ELF-1 (cell line): ENCODE results near the gene SLC4A4.

Experiments
- DNase-seq: peaks from one replicate; pipeline ENCODE4 v3.0.0-alpha.2; 2016; ENCODE audit warnings: low read depth, low spot score

The SLC4A4 gene

GRCh38 chr4:71537551-71538065 lies 198.8 kb downstream of the SLC4A4 start:
- no peak for DNase-seq

DNA sequence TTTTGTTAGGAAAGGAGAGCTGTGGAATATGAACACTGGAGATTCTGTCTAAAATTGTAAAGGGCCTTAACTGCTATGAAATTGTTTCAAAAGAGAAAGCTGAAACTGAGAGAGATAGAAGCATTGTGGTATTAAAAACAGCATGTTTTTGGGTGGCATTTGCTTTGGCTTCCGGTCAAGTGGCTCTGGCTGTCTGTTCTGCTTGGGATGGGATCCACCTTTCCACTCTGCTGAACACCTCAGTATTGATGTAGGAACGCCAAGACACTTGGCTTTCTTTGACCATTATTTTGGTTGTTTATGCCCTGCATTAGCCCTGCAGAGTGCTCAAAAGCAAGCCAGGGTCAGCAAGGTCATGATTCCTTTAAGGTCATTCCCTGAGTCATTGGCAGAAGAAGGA lies 199.7 kb downstream of the SLC4A4 start:
- no peak for DNase-seq

GRCh38 chr4:71540749-71541269 lies 202.0 kb downstream of the SLC4A4 start:
- DNase-seq, result peak; percentile 6

DNA sequence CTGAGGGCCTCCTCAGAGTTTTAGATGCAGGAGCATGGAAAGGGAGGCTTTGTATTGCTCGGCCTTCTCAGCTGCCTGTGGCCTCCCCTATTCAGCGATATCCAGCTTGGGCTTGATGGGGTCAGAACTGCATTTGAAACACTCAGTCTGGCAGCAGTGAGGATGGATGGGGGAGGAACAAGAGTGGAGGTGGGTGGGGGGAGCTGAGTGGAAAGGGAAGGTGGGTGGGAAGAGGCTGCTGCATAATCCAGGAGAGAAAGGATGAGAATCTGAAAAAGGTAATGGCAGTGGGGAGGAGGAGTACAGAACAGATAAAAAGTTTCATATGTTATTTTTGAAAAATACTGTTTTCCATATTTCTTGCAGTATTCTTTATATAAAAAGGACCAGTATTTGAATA lies 202.7 kb downstream of the SLC4A4 start:
- no peak for DNase-seq

DNA sequence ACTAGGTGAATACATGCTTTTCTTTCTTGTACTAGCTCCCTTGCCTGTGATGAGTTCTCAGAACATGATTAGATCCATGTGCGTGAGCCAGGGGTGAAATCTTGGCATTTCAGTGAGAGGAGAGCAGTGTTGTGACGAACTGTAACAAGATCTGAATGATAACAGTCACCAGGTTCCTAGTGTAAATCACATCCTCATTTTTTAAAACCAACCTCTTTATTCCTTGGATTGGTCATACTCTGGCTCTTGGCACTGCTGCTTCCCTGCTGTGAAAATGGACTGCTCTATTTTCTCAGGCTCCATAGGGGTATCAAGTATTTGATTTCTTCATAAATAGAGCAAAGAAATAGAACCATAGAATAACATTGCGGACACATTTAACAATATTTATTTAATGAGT lies 206.3 kb downstream of the SLC4A4 start:
- DNase-seq, result no peak

GRCh38 chr4:71549516-71550160 lies 210.8 kb downstream of the SLC4A4 start:
- DNase-seq, result no peak

GRCh38 chr4:71550220-71551165 lies 211.7 kb downstream of the SLC4A4 start:
- no peak for DNase-seq

DNA sequence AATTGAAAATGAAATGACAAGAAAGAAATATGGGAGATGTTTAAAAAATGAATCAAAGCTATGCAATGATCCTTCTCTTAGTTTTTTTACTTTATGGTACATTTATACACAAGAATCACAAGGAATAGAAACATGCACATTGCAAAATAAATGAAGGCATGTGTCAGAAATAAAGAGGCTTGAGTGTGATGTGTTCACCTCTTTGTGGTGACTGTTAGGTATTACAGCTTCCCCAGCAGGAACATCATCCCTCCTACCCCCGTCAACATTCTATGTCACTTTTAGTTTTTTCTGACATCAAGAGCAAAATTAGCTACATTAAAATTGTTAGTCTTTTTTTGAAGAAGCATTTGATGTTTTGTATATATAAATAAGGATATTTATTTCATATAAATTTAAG lies 214.8 kb downstream of the SLC4A4 start:
- no peak for DNase-seq

DNA sequence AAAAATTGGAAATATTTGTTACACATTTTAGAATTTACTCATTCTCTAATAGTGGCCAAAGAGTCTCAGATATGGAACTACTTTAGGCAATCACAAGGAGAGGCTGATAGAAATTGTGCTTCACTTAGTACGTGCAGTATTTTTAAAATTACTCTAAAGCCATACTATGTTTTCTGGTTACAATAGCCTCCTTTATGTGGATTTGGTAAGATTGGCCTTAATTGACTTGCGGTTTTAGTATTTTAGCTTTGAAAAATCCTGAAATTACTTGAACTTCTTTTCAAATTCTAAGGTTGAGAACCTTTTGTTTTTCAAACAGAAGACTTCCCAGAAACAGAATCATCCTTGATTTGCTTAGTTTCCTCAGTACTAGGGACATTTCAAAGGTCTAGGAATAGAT lies 215.2 kb downstream of the SLC4A4 start:
- DNase-seq, result no peak

DNA sequence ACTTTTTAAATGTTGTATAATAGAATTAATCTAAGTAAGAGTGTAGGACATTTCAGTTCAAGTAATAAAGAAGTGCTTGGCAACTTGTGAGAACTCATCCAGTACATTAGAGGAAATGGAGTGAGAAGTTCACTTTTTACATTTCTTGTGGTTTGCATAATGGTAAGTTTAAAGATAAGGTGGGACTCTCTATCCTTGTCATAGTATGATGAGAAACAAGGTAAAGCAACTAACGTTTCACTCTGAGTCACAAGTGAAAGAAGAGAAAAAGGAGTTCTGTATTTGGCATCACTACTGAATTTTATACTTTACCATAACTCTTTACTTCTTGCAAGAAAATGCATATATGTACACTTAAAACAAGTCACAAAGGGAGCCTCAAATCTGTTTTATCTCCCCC lies 219.4 kb downstream of the SLC4A4 start:
- no peak for DNase-seq

GRCh38 chr4:71559957-71560571 lies 221.2 kb downstream of the SLC4A4 start:
- DNase-seq, result no peak

DNA sequence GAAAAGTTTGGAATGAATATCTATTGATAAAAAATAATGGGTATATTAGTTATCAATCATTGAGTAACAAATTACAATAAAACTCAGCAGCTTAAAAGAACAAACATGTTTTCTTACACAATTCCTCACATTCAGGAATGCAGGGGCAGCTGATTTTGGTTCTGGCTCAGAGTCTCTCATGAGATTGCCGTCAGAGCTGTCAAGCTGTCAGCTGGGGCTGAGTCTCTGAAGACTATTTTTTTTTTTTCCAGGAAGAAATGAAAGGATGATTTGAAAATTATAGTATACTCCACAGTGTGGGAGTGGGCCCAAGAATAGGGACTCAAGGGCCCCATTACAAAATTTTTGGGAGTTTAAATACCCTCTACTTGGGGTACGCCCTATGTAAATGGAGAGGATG lies 226.0 kb downstream of the SLC4A4 start:
- DNase-seq, result no peak

DNA sequence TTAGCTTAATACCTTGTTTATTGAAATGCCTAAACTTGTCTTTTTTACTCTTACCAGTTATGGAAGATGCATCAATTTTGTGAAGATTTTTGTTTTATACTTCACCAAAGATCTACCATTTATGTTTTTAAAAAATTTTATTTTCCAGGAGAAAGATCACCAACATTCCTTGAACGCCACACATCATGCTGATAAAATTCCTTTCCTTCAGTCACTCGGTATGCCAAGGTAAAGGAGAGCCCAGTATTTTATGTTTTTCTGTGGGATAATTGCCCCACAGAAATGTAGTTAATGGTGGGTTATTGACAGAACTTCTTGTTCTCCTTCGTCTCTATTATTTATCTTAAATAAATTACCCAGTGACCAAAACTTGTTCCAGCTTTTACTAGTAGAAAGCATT lies 228.0 kb downstream of the SLC4A4 start:
- no peak for DNase-seq

DNA sequence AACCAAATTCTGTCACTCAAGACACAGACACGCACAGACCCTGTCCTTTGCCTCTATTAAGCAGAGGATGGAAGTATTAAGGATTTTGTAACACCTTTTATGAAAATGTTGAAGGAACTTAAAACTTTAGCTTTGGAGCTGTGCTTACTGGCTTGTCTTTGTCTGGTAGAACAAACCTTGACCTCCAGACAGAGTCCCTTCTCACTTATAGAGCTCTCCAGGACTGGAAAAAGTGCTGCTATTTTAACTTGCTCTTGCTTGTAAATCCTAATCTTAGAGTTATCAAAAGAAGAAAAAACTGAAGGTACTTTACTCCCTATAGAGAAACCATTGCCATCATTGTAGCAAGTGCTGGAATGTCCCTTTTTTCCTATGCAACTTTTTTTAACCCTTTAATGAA lies 229.3 kb downstream of the SLC4A4 start:
- DNase-seq, result peak; percentile 4

DNA sequence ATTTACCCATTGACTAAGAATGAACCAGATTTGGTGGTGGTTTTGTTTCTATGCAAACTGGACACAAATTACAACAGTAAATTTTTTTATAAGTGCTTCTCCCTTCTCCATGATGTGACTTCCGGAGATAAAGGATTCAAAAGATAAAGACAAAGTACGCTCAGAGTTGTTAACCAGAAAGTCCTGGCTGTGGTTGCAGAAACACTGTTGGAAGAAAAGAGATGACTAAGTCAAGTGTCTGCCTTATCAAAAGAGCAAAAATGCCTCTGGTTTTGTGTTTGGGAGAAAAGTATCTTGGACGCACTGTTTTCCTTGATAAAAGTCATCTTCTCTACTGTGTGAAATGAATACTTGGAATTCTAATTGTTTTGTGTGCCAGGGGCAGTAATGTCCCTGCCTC lies 231.7 kb downstream of the SLC4A4 start:
- peak; percentile 13 for DNase-seq

GRCh38 chr4:71571346-71571745 lies 232.5 kb downstream of the SLC4A4 start:
- DNase-seq, result no peak

- no peak for DNase-seq
Observed at GRCh38 chr4:71583971-71584370, 245.2 kb downstream of the SLC4A4 start.

DNA sequence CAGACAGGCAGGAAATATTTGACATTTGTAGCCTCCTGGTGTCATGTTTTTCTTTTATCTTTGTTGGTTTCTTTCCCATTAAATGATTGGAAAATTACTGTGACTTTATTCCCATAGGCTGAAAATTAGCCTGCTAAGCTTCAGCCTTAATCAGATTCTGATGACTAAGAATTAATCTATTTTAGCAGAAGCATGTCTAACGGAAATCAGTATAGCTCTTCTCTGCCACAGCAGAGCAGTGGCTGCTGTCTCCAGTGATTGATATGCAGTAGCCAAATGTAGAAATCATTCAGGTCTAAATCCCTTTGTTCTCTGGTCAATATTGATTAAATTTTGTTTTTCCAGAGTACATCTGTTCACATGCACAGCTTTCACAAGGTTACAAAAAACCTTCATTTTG lies 245.8 kb downstream of the SLC4A4 start:
- DNase-seq, result no peak

DNA sequence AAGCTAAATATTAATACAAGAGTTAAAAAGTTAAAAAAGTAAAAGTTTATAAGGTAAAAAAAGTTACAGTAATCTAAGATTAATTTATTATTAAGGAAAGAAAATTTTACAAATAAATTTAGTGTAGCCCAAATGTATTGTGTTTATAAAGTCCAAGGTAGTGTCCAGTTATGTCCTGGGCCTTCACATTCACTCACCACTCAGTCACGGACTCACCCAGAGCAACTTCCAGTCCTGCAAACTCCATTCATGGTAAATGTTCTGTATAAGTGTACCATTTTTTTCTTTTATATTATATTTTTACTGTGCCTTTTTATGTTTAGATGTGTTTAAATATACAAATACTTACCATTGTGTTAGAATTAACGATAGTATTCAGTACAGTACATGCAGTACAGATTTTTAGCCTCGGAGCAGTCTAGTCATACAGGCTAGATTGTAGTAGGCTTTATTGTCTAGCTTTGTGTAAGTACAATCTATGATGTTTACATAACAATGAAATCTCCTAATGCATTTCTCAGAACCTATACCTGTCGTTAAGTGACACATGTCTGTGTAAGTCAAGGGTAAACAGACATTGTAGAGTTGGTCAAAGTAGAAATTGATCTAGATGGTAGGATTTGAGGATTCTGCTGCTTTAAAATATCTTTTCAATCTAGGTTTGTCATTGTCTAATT lies 247.4 kb downstream of the SLC4A4 start:
- no peak for DNase-seq

GRCh38 chr4:71587995-71588394 lies 249.2 kb downstream of the SLC4A4 start:
- no peak for DNase-seq

DNA sequence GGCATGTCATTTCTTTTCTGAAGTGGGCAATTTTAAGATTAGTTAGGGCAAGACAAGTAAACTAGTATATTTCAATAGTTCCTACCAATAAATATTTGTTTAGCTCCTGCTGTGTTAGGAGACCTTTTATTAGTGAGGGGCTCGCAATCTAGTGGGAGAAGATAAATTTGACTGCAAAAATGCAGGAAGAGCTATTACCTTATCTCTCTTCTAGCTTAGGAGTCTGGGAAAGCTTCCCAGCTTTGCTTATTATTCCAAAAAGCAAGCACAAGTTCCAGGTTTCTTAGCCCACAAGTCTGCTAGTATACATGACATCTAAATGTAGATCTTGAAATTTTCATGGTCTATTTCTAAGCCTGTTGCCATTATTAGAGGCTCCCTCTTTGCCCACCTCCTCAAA lies 254.0 kb downstream of the SLC4A4 start:
- no peak for DNase-seq

DNA sequence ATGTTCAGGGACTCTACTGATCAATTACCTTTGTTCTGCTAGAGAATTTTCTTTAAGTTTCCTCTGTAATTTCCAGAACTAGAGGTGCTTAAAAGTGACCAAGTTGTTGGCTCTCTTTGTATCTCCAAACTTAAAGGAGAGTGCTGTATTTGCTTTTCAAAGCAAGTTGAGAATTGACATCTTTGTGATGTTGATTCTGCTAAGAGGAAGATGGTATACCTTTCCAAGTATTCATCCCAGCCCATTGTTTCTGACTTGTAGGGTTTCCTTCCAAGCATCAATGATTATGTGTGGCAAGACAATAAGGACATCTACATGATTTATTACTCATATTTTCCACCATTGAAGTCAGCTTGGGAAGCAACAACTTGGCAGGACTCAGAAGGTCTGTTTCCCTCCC lies 254.5 kb downstream of the SLC4A4 start:
- DNase-seq, result peak; percentile 3
